WTC11 (cell line): ENCODE measurements around the gene EYS. TPM values are rescaled to one million over a fixed set of nuclear protein-coding genes. Genes with fewer than 3 reads are reported as not detected.

Experiments
- ATAC-seq: fragments of 200-7000 bp; cut with Tn5 transposase; 2 replicates; pipeline ENCODE4 v1.10.0; 2021; ENCODE audit warnings: mild to moderate bottlenecking, moderate library complexity
- CTCF ChIA-PET: fragments of 300-600 bp; sonication (Branson Sonifier 250); formaldehyde crosslinking; loops from one replicate; lab custom pipeline; 2021; ENCODE audit warnings: antibody characterized with exemption; lab: Charles Lee
- POLR2A ChIA-PET: fragments of 350-600 bp; sonication (Branson Sonifier 250); formaldehyde crosslinking; loops from one replicate; lab custom pipeline; 2021; ENCODE audit warnings: antibody characterized with exemption; lab: Charles Lee
- DNase-seq: peaks from one replicate; pipeline ENCODE4 v3.0.0; 2021; ENCODE audit warnings: low spot score
- H3K27ac Mint-ChIP-seq: 2 replicates; pipeline ENCODE4 v1.8.0; 2021; ENCODE audit warnings: mixed read lengths
- H3K27me3 Mint-ChIP-seq: 2 replicates; pipeline ENCODE4 v1.8.0; 2021; ENCODE audit warnings: low read depth, mild to moderate bottlenecking, moderate library complexity, mixed read lengths
- H3K36me3 Mint-ChIP-seq: 2 replicates; pipeline ENCODE4 v1.8.0; 2021; ENCODE audit warnings: mixed read lengths
- H3K4me1 Mint-ChIP-seq: 2 replicates; pipeline ENCODE4 v1.8.0; 2022; ENCODE audit warnings: mixed read lengths
- H3K4me3 Mint-ChIP-seq: 2 replicates; pipeline ENCODE4 v1.8.0; 2021; ENCODE audit warnings: mild to moderate bottlenecking, moderate library complexity, mixed read lengths
- H3K9me3 Mint-ChIP-seq: 2 replicates; pipeline ENCODE4 v1.8.0; 2021; ENCODE audit warnings: mixed read lengths
- CBFB ChIP-seq: sonication (generic); formaldehyde crosslinking; IDR thresholded peaks from 2 replicates; pipeline ENCODE4 v1.8.1; 2022; ENCODE audit warnings: mild to moderate bottlenecking, low read depth, missing genetic modification reagents
- CREB1 ChIP-seq: sonication (generic); formaldehyde crosslinking; IDR thresholded peaks from 2 replicates; pipeline ENCODE4 v1.8.0; 2023; ENCODE audit warnings: mild to moderate bottlenecking, missing genetic modification reagents
- EMX1 ChIP-seq: fragments of 250-450 bp; sonication (Bioruptor Pico); IDR thresholded peaks from 2 replicates; pipeline ENCODE4 v1.8.0; 2021; ENCODE audit warnings: mild to moderate bottlenecking
- ETV6 ChIP-seq: sonication (generic); formaldehyde crosslinking; IDR thresholded peaks from 2 replicates; pipeline ENCODE4 v1.8.1; 2022; ENCODE audit warnings: mild to moderate bottlenecking, missing genetic modification reagents
- FOXJ3 ChIP-seq: sonication (generic); formaldehyde crosslinking; IDR thresholded peaks from 2 replicates; pipeline ENCODE4 v1.9.0; 2021; ENCODE audit warnings: missing genetic modification reagents, mild to moderate bottlenecking, borderline replicate concordance
- FOXP1 ChIP-seq: sonication (generic); formaldehyde crosslinking; IDR thresholded peaks from 2 replicates; pipeline ENCODE4 v1.8.0; 2022; ENCODE audit warnings: missing genetic modification reagents, mild to moderate bottlenecking, moderate library complexity, borderline replicate concordance
- GTF2I ChIP-seq: fragments of 250-450 bp; sonication (Bioruptor Pico); conservative IDR thresholded peaks from 2 replicates; pipeline ENCODE4 v1.4.0; 2021; ENCODE audit warnings: mild to moderate bottlenecking
- HMGA2 ChIP-seq: fragments of 250-450 bp; sonication (Bioruptor Pico); IDR thresholded peaks from 2 replicates; pipeline ENCODE4 v1.4.0; 2021; ENCODE audit warnings: mild to moderate bottlenecking, moderate library complexity
- JUN ChIP-seq: sonication (generic); formaldehyde crosslinking; IDR thresholded peaks from 2 replicates; pipeline ENCODE4 v1.8.0; 2023; ENCODE audit warnings: mild to moderate bottlenecking, missing genetic modification reagents
- KAT7 ChIP-seq: sonication (generic); formaldehyde crosslinking; IDR thresholded peaks from 2 replicates; pipeline ENCODE4 v1.8.1; 2023; ENCODE audit warnings: missing genetic modification reagents, mild to moderate bottlenecking, borderline replicate concordance
- NFATC4 ChIP-seq: fragments of 250-450 bp; sonication (Bioruptor Pico); IDR thresholded peaks from 2 replicates; pipeline ENCODE4 v1.9.0; 2021; ENCODE audit warnings: mild to moderate bottlenecking
- NFYB ChIP-seq: sonication (generic); formaldehyde crosslinking; conservative IDR thresholded peaks from 2 replicates; pipeline ENCODE4 v1.8.0; 2022; ENCODE audit warnings: low read depth, missing genetic modification reagents
- NR3C1 ChIP-seq: sonication (generic); formaldehyde crosslinking; conservative IDR thresholded peaks from 2 replicates; pipeline ENCODE4 v1.8.1; 2023; ENCODE audit warnings: low read depth, mild to moderate bottlenecking, missing genetic modification reagents
- OVOL2 ChIP-seq: fragments of 250-450 bp; sonication (Bioruptor Pico); IDR thresholded peaks from 2 replicates; pipeline ENCODE4 v1.9.0; 2021; ENCODE audit warnings: mild to moderate bottlenecking, borderline replicate concordance
- SMAD4 ChIP-seq: sonication (generic); formaldehyde crosslinking; IDR thresholded peaks from 2 replicates; pipeline ENCODE4 v1.8.0; 2022; ENCODE audit warnings: mild to moderate bottlenecking, missing genetic modification reagents
- SOX15 ChIP-seq: fragments of 250-450 bp; sonication (Bioruptor Pico); IDR thresholded peaks from 2 replicates; pipeline ENCODE4 v1.9.0; 2021; ENCODE audit warnings: mild to moderate bottlenecking
- SP1 ChIP-seq: sonication (generic); formaldehyde crosslinking; conservative IDR thresholded peaks from 2 replicates; pipeline ENCODE4 v1.8.1; 2022; ENCODE audit warnings: missing genetic modification reagents
- TEAD4 ChIP-seq: sonication (generic); formaldehyde crosslinking; IDR thresholded peaks from 2 replicates; pipeline ENCODE4 v1.8.0; 2022; ENCODE audit warnings: mild to moderate bottlenecking, missing genetic modification reagents
- TP53 ChIP-seq: sonication (generic); formaldehyde crosslinking; IDR thresholded peaks from 2 replicates; pipeline ENCODE4 v1.8.1; 2023; ENCODE audit warnings: mild to moderate bottlenecking, missing genetic modification reagents
- ZNF121 ChIP-seq: sonication (generic); formaldehyde crosslinking; IDR thresholded peaks from 2 replicates; pipeline ENCODE4 v1.8.0; 2023; ENCODE audit warnings: missing genetic modification reagents
- ZNF219 ChIP-seq: sonication (generic); formaldehyde crosslinking; IDR thresholded peaks from 2 replicates; pipeline ENCODE4 v1.8.0; 2023; ENCODE audit warnings: missing genetic modification reagents, mild to moderate bottlenecking, borderline replicate concordance
- ZNF423 ChIP-seq: fragments of 250-450 bp; sonication (Bioruptor Pico); IDR thresholded peaks from 2 replicates; pipeline ENCODE4 v2.1.2; 2022; ENCODE audit warnings: mild to moderate bottlenecking, moderate library complexity
- total RNA-seq: library from RNA; stranded (reverse); gene quantifications from 3 replicates; pipeline ENCODE4 v1.2.3, GENCODE V29; 2021
- TF ChIP-seq, protein P1 (sequence below): sonication (generic); formaldehyde crosslinking; conservative IDR thresholded peaks from 2 replicates; pipeline ENCODE4 v1.8.1; 2022; ENCODE audit warnings: mild to moderate bottlenecking, missing genetic modification reagents
- TF ChIP-seq, protein P2 (sequence below): sonication (generic); formaldehyde crosslinking; IDR thresholded peaks from 2 replicates; pipeline ENCODE4 v1.8.0; 2023; ENCODE audit warnings: missing genetic modification reagents
- TF ChIP-seq, protein P3 (sequence below): sonication (generic); formaldehyde crosslinking; IDR thresholded peaks from 2 replicates; pipeline ENCODE4 v1.8.1; 2023; ENCODE audit warnings: mild to moderate bottlenecking, missing genetic modification reagents, moderate library complexity
- TF ChIP-seq, protein P4 (sequence below): fragments of 250-450 bp; sonication (Bioruptor Pico); IDR thresholded peaks from 2 replicates; pipeline ENCODE4 v2.1.2; 2022; ENCODE audit warnings: mild to moderate bottlenecking, moderate library complexity
- TF ChIP-seq, protein P5 (sequence below): sonication (generic); formaldehyde crosslinking; IDR thresholded peaks from 2 replicates; pipeline ENCODE4 v1.8.1; 2023; ENCODE audit warnings: mild to moderate bottlenecking, missing genetic modification reagents, moderate library complexity
- TF ChIP-seq, protein P6 (sequence below): sonication (generic); formaldehyde crosslinking; IDR thresholded peaks from 2 replicates; pipeline ENCODE4 v1.8.0; 2023; ENCODE audit warnings: mild to moderate bottlenecking, missing genetic modification reagents
- TF ChIP-seq, protein P7 (sequence below): sonication (generic); formaldehyde crosslinking; IDR thresholded peaks from 2 replicates; pipeline ENCODE4 v1.8.0; 2022; ENCODE audit warnings: missing genetic modification reagents

Gene EYS
- total RNA-seq, 1 experiment from 2014 or later: not detected

DNA sequence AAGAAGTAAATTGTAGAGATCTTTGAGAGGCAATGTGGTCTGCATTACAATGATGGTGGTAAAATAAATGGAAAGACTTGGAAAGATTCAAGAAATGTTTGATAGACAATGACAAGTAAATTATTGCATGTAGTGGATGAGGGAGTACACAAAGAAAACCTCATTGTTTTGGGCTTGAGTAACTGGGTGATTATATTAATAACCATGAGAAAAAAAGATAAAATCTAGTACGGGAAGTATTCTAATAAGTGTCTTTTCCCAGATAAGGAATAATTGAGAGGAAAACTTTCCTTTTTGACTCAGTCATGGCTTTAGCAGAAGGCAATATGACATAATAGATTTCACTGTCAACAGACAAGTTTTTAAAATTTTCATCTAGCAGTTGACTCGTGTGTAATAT lies 993.0 kb downstream of the EYS start:
- no peak for TF ChIP-seq GTF2I (CRISPR knock-in tag)
- no peak for TF ChIP-seq ZNF121 (CRISPR knock-in tag)
- TF ChIP-seq JUN (CRISPR knock-in tag): no peak
- no peak for TF ChIP-seq FOXP1 (CRISPR knock-in tag)
- no peak for TF ChIP-seq NFATC4 (CRISPR knock-in tag)
- no peak for TF ChIP-seq CBFB
- TF ChIP-seq, protein P1, sequence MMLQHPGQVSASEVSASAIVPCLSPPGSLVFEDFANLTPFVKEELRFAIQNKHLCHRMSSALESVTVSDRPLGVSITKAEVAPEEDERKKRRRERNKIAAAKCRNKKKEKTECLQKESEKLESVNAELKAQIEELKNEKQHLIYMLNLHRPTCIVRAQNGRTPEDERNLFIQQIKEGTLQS: no peak
- TF ChIP-seq, protein P2, sequence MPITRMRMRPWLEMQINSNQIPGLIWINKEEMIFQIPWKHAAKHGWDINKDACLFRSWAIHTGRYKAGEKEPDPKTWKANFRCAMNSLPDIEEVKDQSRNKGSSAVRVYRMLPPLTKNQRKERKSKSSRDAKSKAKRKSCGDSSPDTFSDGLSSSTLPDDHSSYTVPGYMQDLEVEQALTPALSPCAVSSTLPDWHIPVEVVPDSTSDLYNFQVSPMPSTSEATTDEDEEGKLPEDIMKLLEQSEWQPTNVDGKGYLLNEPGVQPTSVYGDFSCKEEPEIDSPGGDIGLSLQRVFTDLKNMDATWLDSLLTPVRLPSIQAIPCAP: no peak
- no peak for TF ChIP-seq SMAD4 (CRISPR knock-in tag)
- TF ChIP-seq, protein P3, sequence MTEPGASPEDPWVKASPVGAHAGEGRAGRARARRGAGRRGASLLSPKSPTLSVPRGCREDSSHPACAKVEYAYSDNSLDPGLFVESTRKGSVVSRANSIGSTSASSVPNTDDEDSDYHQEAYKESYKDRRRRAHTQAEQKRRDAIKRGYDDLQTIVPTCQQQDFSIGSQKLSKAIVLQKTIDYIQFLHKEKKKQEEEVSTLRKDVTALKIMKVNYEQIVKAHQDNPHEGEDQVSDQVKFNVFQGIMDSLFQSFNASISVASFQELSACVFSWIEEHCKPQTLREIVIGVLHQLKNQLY (CRISPR knock-in tag): no peak
- TF ChIP-seq HMGA2 (CRISPR knock-in tag): no peak
- TF ChIP-seq CREB1 (CRISPR knock-in tag): no peak
- TF ChIP-seq, protein P4, sequence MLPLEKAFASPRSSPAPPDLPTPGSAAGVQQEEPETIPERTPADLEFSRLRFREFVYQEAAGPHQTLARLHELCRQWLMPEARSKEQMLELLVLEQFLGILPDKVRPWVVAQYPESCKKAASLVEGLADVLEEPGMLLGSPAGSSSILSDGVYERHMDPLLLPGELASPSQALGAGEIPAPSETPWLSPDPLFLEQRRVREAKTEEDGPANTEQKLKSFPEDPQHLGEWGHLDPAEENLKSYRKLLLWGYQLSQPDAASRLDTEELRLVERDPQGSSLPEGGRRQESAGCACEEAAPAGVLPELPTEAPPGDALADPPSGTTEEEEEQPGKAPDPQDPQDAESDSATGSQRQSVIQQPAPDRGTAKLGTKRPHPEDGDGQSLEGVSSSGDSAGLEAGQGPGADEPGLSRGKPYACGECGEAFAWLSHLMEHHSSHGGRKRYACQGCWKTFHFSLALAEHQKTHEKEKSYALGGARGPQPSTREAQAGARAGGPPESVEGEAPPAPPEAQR (CRISPR knock-in tag): no peak
- TF ChIP-seq, protein P5, sequence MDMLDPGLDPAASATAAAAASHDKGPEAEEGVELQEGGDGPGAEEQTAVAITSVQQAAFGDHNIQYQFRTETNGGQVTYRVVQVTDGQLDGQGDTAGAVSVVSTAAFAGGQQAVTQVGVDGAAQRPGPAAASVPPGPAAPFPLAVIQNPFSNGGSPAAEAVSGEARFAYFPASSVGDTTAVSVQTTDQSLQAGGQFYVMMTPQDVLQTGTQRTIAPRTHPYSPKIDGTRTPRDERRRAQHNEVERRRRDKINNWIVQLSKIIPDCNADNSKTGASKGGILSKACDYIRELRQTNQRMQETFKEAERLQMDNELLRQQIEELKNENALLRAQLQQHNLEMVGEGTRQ (CRISPR knock-in tag): no peak
- no peak overlapping the region for H3K27ac Mint-ChIP-seq
- no peak overlapping the region for H3K4me3 Mint-ChIP-seq

DNA sequence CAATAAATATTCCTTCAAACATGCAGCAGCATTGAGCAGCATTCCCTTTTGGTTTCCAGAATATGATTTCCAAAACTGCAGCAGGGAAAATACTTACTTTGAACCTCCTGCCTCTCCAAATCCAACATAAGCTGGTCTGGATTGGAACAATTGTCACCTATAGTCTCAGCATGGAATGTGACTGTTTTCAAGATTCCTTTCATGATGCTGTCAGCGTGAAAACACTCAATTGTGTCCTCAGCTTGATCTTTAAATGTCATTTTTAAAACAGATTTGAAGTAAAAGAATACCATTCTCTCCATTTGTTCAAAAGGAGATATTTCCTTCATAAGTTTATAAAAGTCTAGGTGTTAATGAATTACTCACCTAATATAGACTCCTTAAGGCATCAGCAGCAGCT lies 993.9 kb downstream of the EYS start:
- Mint-ChIP-seq H3K36me3 (peaks cover 13% of the 10 kb centered on the region), H3K9me3 (peaks cover 44% of the 10 kb centered on the region)
- POLR2A ChIA-PET: no interaction called here
- TF ChIP-seq NR3C1 (CRISPR knock-in tag) (no peak), SOX15 (CRISPR knock-in tag) (no peak), NFYB (CRISPR knock-in tag) (no peak), ZNF423 (CRISPR knock-in tag) (no peak), ZNF219 (no peak), TEAD4 (CRISPR knock-in tag) (no peak), FOXJ3 (CRISPR knock-in tag) (no peak), SP1 (no peak), OVOL2 (CRISPR knock-in tag) (no peak), TP53 (CRISPR knock-in tag) (no peak), EMX1 (CRISPR knock-in tag) (no peak), ETV6 (CRISPR knock-in tag) (no peak), KAT7 (CRISPR knock-in tag) (no peak)
- TF ChIP-seq, protein P6, sequence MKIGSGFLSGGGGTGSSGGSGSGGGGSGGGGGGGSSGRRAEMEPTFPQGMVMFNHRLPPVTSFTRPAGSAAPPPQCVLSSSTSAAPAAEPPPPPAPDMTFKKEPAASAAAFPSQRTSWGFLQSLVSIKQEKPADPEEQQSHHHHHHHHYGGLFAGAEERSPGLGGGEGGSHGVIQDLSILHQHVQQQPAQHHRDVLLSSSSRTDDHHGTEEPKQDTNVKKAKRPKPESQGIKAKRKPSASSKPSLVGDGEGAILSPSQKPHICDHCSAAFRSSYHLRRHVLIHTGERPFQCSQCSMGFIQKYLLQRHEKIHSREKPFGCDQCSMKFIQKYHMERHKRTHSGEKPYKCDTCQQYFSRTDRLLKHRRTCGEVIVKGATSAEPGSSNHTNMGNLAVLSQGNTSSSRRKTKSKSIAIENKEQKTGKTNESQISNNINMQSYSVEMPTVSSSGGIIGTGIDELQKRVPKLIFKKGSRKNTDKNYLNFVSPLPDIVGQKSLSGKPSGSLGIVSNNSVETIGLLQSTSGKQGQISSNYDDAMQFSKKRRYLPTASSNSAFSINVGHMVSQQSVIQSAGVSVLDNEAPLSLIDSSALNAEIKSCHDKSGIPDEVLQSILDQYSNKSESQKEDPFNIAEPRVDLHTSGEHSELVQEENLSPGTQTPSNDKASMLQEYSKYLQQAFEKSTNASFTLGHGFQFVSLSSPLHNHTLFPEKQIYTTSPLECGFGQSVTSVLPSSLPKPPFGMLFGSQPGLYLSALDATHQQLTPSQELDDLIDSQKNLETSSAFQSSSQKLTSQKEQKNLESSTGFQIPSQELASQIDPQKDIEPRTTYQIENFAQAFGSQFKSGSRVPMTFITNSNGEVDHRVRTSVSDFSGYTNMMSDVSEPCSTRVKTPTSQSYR: no peak
- TF ChIP-seq, protein P7, sequence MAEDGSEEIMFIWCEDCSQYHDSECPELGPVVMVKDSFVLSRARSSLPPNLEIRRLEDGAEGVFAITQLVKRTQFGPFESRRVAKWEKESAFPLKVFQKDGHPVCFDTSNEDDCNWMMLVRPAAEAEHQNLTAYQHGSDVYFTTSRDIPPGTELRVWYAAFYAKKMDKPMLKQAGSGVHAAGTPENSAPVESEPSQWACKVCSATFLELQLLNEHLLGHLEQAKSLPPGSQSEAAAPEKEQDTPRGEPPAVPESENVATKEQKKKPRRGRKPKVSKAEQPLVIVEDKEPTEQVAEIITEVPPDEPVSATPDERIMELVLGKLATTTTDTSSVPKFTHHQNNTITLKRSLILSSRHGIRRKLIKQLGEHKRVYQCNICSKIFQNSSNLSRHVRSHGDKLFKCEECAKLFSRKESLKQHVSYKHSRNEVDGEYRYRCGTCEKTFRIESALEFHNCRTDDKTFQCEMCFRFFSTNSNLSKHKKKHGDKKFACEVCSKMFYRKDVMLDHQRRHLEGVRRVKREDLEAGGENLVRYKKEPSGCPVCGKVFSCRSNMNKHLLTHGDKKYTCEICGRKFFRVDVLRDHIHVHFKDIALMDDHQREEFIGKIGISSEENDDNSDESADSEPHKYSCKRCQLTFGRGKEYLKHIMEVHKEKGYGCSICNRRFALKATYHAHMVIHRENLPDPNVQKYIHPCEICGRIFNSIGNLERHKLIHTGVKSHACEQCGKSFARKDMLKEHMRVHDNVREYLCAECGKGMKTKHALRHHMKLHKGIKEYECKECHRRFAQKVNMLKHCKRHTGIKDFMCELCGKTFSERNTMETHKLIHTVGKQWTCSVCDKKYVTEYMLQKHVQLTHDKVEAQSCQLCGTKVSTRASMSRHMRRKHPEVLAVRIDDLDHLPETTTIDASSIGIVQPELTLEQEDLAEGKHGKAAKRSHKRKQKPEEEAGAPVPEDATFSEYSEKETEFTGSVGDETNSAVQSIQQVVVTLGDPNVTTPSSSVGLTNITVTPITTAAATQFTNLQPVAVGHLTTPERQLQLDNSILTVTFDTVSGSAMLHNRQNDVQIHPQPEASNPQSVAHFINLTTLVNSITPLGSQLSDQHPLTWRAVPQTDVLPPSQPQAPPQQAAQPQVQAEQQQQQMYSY: no peak

More for the DNA sequence above, 993.0 kb downstream of the EYS start:
- H3K4me1 Mint-ChIP-seq: no peaks in the 10 kb centered on the region
- peaks cover 48% of the 10 kb centered on the region for H3K9me3 Mint-ChIP-seq
- ChIA-PET POLR2A (no interaction called here), CTCF (no interaction called here)
- H3K27me3 Mint-ChIP-seq: peaks cover 5% of the 10 kb centered on the region
- ATAC-seq (no peak), DNase-seq (no peak)
- H3K36me3 Mint-ChIP-seq: peaks cover 13% of the 10 kb centered on the region

More for the DNA sequence above, 993.9 kb downstream of the EYS start:
- DNase-seq: no peak
- H3K4me1 Mint-ChIP-seq: no peaks in the 10 kb centered on the region
- H3K4me3 Mint-ChIP-seq: no peak overlapping the region
- CTCF ChIA-PET: no interaction called here
- H3K27ac Mint-ChIP-seq: no peak overlapping the region
- H3K27me3 Mint-ChIP-seq: peaks cover 5% of the 10 kb centered on the region
- ATAC-seq: no peak
